Measurements from ENCODE around the gene DRAM2. TPM values are rescaled to one million over a fixed set of nuclear protein-coding genes. Genes with fewer than 3 reads are reported as not detected.

The DRAM2 gene
- polyA plus RNA-seq, 1 of the 3 experiments (the other 2 are of a cell fraction) = 19.2 TPM

GRCh38 chr1:111148376-111148881, 8.5 kb upstream of the DRAM2 start (continued):
- TF ChIP-seq NRF1 (IDR thresholded peaks at IDR 0.05; ENCODE audit: low read depth, low read length) (no peak), RXRA (IDR thresholded peaks at IDR 0.05; ENCODE audit: borderline replicate concordance, low read depth) (no peak), ZBTB33 (IDR thresholded peaks at IDR 0.05; ENCODE audit: borderline replicate concordance, low read depth) (no peak), FOSL2 (IDR thresholded peaks at IDR 0.05; ENCODE audit: borderline replicate concordance, low read depth) (no peak)

- H3K9ac ChIP-seq = no peak overlapping the region
- H2AFZ ChIP-seq (ENCODE audit: low read depth) = no peak overlapping the region
- H3K27me3 ChIP-seq (ENCODE audit: insufficient read depth) = no peaks in the 10 kb centered on the region
- H3K4me2 ChIP-seq = no peak overlapping the region
- CTCF ChIA-PET = no interaction called here
- no peaks in the 10 kb centered on the region; the same call in 1 of the 2 replicates for H4K20me1 ChIP-seq (ENCODE audit: insufficient read depth)
- peaks cover 45 to 52% of the 10 kb centered on the region in 2 experiments for H3K36me3 ChIP-seq (replicated peaks in 1 of 2; ENCODE audit: control insufficient read depth in 1 of 2, insufficient read depth in 2 of 2, low read length in 1 of 2)
- no peak overlapping the region for H3K4me3 ChIP-seq (ENCODE audit: low read depth in 2 of 2, low read length in 1 of 2)
- H3K4me1 ChIP-seq (ENCODE audit: control insufficient read depth in 1 of 2, insufficient read depth in 2 of 2, low read depth in 1 of 2, low read length in 1 of 2) = peaks cover 0 to 11% of the 10 kb centered on the region in 2 experiments; a peak in 1 of 4 replicates
- peaks cover 81% of the 10 kb centered on the region for H3K79me2 ChIP-seq (ENCODE audit: insufficient read depth)
- TF ChIP-seq MAX (IDR thresholded peaks at IDR 0.05; ENCODE audit: low read depth) = no peak
- TF ChIP-seq USF2 (IDR thresholded peaks at IDR 0.05; ENCODE audit: borderline replicate concordance, low read depth, low read length) = no peak
- TF ChIP-seq RAD21 (IDR thresholded peaks at IDR 0.05; ENCODE audit: low read length) = no peak
- TF ChIP-seq TCF12 (IDR thresholded peaks at IDR 0.05) = no peak
- no peak for TF ChIP-seq FOSL2 (IDR thresholded peaks at IDR 0.05; ENCODE audit: borderline replicate concordance, low read depth)
- no peak for TF ChIP-seq TAF1 (IDR thresholded peaks at IDR 0.05; ENCODE audit: borderline replicate concordance, low read depth, low read length)
- TF ChIP-seq GATA2 (CRISPR knock-in tag; IDR thresholded peaks at IDR 0.05) = no peak
- no peak for TF ChIP-seq FOXM1 (IDR thresholded peaks at IDR 0.05; ENCODE audit: low read depth)
- no peak for TF ChIP-seq USF1 (IDR thresholded peaks at IDR 0.05; ENCODE audit: borderline replicate concordance, low read depth)
- no peak for TF ChIP-seq MEF2A (IDR thresholded peaks at IDR 0.05; ENCODE audit: borderline replicate concordance, low read depth)
- no peak for TF ChIP-seq SIN3A (IDR thresholded peaks at IDR 0.05; ENCODE audit: borderline replicate concordance, low read depth, low read length)
- no peaks in the 10 kb centered on the region for H3K9me3 ChIP-seq
- H3F3A ChIP-seq (replicated peaks; ENCODE audit: insufficient read depth) = no peaks in the 10 kb centered on the region
- no peaks in the 10 kb centered on the region for H3K9me2 ChIP-seq
- H3K27ac ChIP-seq (ENCODE audit: low read depth in 2 of 2, low read length in 1 of 2) = no peak overlapping the region
- POLR2A ChIA-PET = no interaction called here
- 70% methylated on average over 3 of the region's 3 CpGs for WGBS (ENCODE audit: low lambda C conversion rate)
- no peak for DNase-seq
These were observed 8.1 kb upstream of the DRAM2 start for GRCh38 chr1:111147948-111148347.

Measured in SK-N-SH (cell line).